Neural cell (in vitro differentiated cells): ENCODE results near the gene C1orf122. TPM values are rescaled to one million over a fixed set of nuclear protein-coding genes. Genes with fewer than 3 reads are reported as not detected.

ENCODE experiments used
- H2AFZ ChIP-seq: fragments of 200-600, 300-800 bp; sonication (generic), shearing (Covaris generic); 2 replicates; pipeline ENCODE4 v1.6.0; 2014; ENCODE audit warnings: low read depth, mild to moderate bottlenecking, antibody characterized with exemption, low read length, moderate library complexity
- H3F3A ChIP-seq: fragments of 200-600 bp; shearing (Covaris generic); 2 replicates; pipeline ENCODE4 v1.6.1; 2016; ENCODE audit warnings: mild to moderate bottlenecking, moderate library complexity, mixed read lengths, antibody characterized with exemption, low read length; ENCODE audit not compliant: insufficient read depth, poor library complexity, severe bottlenecking
- H3K27ac ChIP-seq: fragments of 200-600, 300-800 bp; sonication (generic), shearing (Covaris generic); 2 replicates; pipeline ENCODE4 v1.5.1; 2014; ENCODE audit warnings: mild to moderate bottlenecking, low read length, moderate library complexity
- H3K27me3 ChIP-seq: fragments of 300-800, 200-600 bp; sonication (generic), shearing (Covaris generic); 2 replicates; pipeline ENCODE4 v1.6.0; 2014; ENCODE audit warnings: mild to moderate bottlenecking, low read depth, low read length, moderate library complexity; ENCODE audit not compliant: insufficient read depth
- H3K36me3 ChIP-seq: fragments of 300-800, 200-600 bp; sonication (generic), shearing (Covaris generic); 2 replicates; pipeline ENCODE4 v1.5.1; 2014; ENCODE audit warnings: mild to moderate bottlenecking, antibody characterized with exemption, low read length, moderate library complexity; ENCODE audit not compliant: insufficient read depth
- H3K4me2 ChIP-seq: fragments of 300-800, 200-600 bp; sonication (generic), shearing (Covaris generic); 2 replicates; pipeline ENCODE4 v1.6.0; 2014; ENCODE audit warnings: mild to moderate bottlenecking, low read length
- H3K4me3 ChIP-seq: fragments of 300-800, 200-600 bp; sonication (generic), shearing (Covaris generic); 2 replicates; pipeline ENCODE4 v1.5.1; 2014; ENCODE audit warnings: mild to moderate bottlenecking, low read length, moderate library complexity
- H3K79me2 ChIP-seq: fragments of 200-600 bp; shearing (Covaris generic); replicated peaks from 2 replicates; pipeline ENCODE4 v1.6.0; 2014; ENCODE audit warnings: mild to moderate bottlenecking, low read length, moderate library complexity; ENCODE audit not compliant: insufficient read depth
- H3K9ac ChIP-seq: fragments of 300-800, 200-600 bp; sonication (generic), shearing (Covaris generic); 2 replicates; pipeline ENCODE4 v1.6.1; 2016; ENCODE audit warnings: mild to moderate bottlenecking, low read length, mixed read lengths
- H3K9me2 ChIP-seq: fragments of 200-600 bp; shearing (Covaris generic); 2 replicates; pipeline ENCODE4 v1.6.1; 2016; ENCODE audit warnings: mild to moderate bottlenecking, low read length, mixed read lengths; ENCODE audit not compliant: insufficient read depth
- H3K9me3 ChIP-seq: fragments of 200-600, 300-800 bp; sonication (generic), shearing (Covaris generic); 2 replicates; pipeline ENCODE4 v1.6.1; 2016; ENCODE audit warnings: mild to moderate bottlenecking, mixed run types, low read length, moderate library complexity, mixed read lengths
- H4K20me1 ChIP-seq: fragments of 200-600 bp; shearing (Covaris generic); 2 replicates; pipeline ENCODE4 v1.6.1; 2016; ENCODE audit warnings: mild to moderate bottlenecking, mixed run types; ENCODE audit not compliant: insufficient read depth
- EP300 ChIP-seq: fragments of 450-650 bp; conservative IDR thresholded peaks from 2 replicates; pipeline ENCODE4 v1.6.1; 2014; ENCODE audit warnings: antibody characterized with exemption, mild to moderate bottlenecking, moderate library complexity; ENCODE audit not compliant: poor library complexity, severe bottlenecking
- EZH2 ChIP-seq: fragments of 200-600, 300-800 bp; shearing (Covaris generic), sonication (generic); IDR thresholded peaks from 2 replicates; pipeline ENCODE4 v1.6.1; 2014; ENCODE audit warnings: antibody characterized with exemption, low read length, borderline replicate concordance, mild to moderate bottlenecking; ENCODE audit not compliant: insufficient read depth, poor library complexity, severe bottlenecking
- MXI1 ChIP-seq: fragments of 450-650 bp; conservative IDR thresholded peaks from 2 replicates; pipeline ENCODE4 v1.6.1; 2014; ENCODE audit warnings: antibody characterized with exemption, mild to moderate bottlenecking; ENCODE audit not compliant: poor library complexity, severe bottlenecking
- POLR2AphosphoS5 ChIP-seq: IDR thresholded peaks from 2 replicates; pipeline ENCODE4 v1.6.1; 2012
- RAD21 ChIP-seq: fragments of 450-650 bp; conservative IDR thresholded peaks from 2 replicates; pipeline ENCODE4 v1.6.1; 2014; ENCODE audit warnings: antibody characterized with exemption, mild to moderate bottlenecking, moderate library complexity
- SMC3 ChIP-seq: fragments of 450-650 bp; conservative IDR thresholded peaks from 2 replicates; pipeline ENCODE4 v1.6.1; 2014; ENCODE audit warnings: antibody characterized with exemption, mild to moderate bottlenecking, moderate library complexity; ENCODE audit not compliant: poor library complexity
- TAF1 ChIP-seq: IDR thresholded peaks from 2 replicates; pipeline ENCODE4 v1.6.1; 2012; ENCODE audit warnings: low read depth
- polyA plus RNA-seq: library from polyadenylated mRNA; depleted of rRNA; stranded (reverse); fragments of >200 nt; gene quantifications from 2 replicates; pipeline ENCODE4 v1.2.3, GENCODE V29; 2014
- TF ChIP-seq, protein P1 (sequence below): IDR thresholded peaks from 2 replicates; pipeline ENCODE4 v1.6.1; 2012; ENCODE audit warnings: borderline replicate concordance
- TF ChIP-seq, protein P2 (sequence below): fragments of 450-650 bp; IDR thresholded peaks from 2 replicates; pipeline ENCODE4 v1.5.1; 2014; ENCODE audit warnings: antibody characterized with exemption, mild to moderate bottlenecking, moderate library complexity; ENCODE audit not compliant: poor library complexity, severe bottlenecking

C1orf122 gene
- polyA plus RNA-seq, 1 donor from 2014 or later, result 143 TPM

DNA sequence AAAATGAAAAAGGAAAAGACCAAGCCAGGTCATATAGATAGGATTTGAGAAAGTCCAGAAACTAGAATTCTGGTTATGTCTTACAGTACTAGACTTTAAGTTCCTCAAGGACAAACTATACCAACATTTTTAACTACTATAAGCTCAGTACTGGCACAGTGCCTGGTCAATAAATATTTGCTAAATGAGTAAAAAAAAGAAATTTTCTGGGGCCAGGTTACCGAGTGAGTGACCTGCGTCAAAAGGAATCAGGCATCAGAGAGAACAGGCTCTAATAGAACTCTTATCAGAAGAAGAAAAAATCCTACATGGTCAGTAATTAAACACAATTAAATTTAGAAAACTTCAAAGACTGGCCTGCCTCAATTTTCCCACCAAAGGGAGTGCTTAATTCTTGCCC lies 24.2 kb downstream of the C1orf122 start:
- H3K9ac ChIP-seq, result no peak overlapping the region
- H3K27ac ChIP-seq, result no peak overlapping the region
- H3K4me3 ChIP-seq, result no peak overlapping the region
- TF ChIP-seq, protein P1, sequence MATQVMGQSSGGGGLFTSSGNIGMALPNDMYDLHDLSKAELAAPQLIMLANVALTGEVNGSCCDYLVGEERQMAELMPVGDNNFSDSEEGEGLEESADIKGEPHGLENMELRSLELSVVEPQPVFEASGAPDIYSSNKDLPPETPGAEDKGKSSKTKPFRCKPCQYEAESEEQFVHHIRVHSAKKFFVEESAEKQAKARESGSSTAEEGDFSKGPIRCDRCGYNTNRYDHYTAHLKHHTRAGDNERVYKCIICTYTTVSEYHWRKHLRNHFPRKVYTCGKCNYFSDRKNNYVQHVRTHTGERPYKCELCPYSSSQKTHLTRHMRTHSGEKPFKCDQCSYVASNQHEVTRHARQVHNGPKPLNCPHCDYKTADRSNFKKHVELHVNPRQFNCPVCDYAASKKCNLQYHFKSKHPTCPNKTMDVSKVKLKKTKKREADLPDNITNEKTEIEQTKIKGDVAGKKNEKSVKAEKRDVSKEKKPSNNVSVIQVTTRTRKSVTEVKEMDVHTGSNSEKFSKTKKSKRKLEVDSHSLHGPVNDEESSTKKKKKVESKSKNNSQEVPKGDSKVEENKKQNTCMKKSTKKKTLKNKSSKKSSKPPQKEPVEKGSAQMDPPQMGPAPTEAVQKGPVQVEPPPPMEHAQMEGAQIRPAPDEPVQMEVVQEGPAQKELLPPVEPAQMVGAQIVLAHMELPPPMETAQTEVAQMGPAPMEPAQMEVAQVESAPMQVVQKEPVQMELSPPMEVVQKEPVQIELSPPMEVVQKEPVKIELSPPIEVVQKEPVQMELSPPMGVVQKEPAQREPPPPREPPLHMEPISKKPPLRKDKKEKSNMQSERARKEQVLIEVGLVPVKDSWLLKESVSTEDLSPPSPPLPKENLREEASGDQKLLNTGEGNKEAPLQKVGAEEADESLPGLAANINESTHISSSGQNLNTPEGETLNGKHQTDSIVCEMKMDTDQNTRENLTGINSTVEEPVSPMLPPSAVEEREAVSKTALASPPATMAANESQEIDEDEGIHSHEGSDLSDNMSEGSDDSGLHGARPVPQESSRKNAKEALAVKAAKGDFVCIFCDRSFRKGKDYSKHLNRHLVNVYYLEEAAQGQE, result no peak
- no peaks in the 10 kb centered on the region for H3K9me3 ChIP-seq
- H4K20me1 ChIP-seq, result no peaks in the 10 kb centered on the region
- H3F3A ChIP-seq, result no peaks in the 10 kb centered on the region
- no peaks in the 10 kb centered on the region for H3K79me2 ChIP-seq
- no peak overlapping the region for H3K4me2 ChIP-seq
- no peaks in the 10 kb centered on the region for H3K27me3 ChIP-seq
- peaks cover 12% of the 10 kb centered on the region for H3K36me3 ChIP-seq
- no peak overlapping the region for H2AFZ ChIP-seq
- H3K9me2 ChIP-seq, result no peaks in the 10 kb centered on the region

DNA sequence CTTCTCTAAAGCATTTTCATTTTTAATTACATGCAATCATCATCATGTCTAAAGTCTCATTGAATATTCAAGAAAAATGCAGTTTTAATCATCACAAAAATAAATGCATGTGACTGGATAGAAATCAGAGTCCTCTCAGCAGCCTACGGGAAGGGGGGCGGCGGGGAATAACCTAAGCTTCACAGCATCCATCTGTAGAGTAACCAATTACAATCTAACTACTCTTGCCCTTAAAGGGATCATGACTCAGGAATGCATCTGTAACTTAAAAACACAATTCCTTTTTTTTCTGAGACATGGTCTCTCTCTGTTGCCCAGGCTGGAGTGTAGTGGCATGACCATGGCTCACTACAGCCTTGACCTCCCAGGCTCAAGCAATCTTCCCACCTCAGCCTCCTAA lies 29.2 kb downstream of the C1orf122 start:
- Histone ChIP-seq H4K20me1 (no peaks in the 10 kb centered on the region), H3F3A (no peaks in the 10 kb centered on the region), H3K36me3 (peaks cover 16% of the 10 kb centered on the region), H3K9ac (no peak overlapping the region), H3K27ac (no peak overlapping the region), H3K9me2 (no peaks in the 10 kb centered on the region), H3K79me2 (no peaks in the 10 kb centered on the region), H3K4me3 (no peak overlapping the region), H3K9me3 (no peaks in the 10 kb centered on the region), H3K27me3 (no peaks in the 10 kb centered on the region), H2AFZ (no peak overlapping the region), H3K4me2 (no peak overlapping the region)
- TF ChIP-seq POLR2AphosphoS5, result no peak
- no peak for TF ChIP-seq RAD21
- TF ChIP-seq MXI1, result no peak
- TF ChIP-seq TAF1, result no peak
- TF ChIP-seq, protein P1, result no peak
- TF ChIP-seq EZH2, result no peak
- no peak for TF ChIP-seq SMC3
- TF ChIP-seq EP300, result no peak
- TF ChIP-seq, protein P2, sequence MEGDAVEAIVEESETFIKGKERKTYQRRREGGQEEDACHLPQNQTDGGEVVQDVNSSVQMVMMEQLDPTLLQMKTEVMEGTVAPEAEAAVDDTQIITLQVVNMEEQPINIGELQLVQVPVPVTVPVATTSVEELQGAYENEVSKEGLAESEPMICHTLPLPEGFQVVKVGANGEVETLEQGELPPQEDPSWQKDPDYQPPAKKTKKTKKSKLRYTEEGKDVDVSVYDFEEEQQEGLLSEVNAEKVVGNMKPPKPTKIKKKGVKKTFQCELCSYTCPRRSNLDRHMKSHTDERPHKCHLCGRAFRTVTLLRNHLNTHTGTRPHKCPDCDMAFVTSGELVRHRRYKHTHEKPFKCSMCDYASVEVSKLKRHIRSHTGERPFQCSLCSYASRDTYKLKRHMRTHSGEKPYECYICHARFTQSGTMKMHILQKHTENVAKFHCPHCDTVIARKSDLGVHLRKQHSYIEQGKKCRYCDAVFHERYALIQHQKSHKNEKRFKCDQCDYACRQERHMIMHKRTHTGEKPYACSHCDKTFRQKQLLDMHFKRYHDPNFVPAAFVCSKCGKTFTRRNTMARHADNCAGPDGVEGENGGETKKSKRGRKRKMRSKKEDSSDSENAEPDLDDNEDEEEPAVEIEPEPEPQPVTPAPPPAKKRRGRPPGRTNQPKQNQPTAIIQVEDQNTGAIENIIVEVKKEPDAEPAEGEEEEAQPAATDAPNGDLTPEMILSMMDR, result no peak
